ENCODE measurements around the gene CSF3.

CSF3 gene

DNA sequence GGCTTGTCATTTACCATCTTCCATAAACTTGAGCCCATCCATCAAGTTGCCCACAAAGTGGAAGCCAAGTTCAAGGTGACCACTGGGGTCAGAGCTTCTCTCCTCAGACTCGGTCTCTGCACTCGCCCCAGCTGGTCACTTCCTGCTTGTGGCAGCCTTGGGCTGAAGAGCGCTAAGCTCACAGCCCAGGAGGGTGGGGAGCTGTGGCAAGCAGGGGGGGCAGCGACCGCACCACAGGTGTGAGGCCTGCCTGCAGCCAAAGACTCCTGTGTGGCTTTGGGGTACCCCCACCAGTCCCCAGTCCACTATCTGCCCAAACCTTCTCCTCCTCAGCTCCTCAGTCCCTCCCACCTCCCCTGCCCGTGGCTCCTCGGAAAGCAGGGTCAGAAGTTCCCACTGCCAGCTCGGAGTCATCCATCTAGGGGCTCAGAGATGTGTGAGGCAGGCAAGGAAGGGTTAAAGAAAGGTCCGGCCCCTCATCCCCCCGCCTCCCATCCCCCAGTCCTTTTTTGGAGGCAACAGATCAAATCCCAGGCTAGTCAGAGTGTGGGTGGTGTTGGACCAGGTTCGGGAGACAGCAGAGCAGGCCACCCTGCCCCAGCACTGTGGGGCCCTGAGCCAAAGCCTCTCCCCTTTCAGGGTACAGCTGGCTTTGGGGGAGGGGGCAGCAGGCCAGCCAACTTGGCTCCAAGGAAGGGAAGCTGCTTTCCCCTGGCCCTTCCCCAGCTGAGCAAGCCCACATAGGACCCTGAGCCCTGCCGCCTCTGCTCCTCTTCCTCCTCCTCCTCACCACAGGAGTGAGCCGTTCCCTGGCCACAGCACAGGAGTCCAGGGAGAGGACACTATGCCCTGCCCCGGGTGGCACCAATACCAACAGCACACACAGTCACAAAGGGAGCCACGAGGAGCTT, 3.2 kb downstream of the CSF3 start:
- peak overlapping the region; percentile 87 for H3K9ac ChIP-seq (ENCODE audit: low read depth, low read length)
- H3K4me1 ChIP-seq (ENCODE audit: control insufficient read depth, insufficient read depth, low read length): peaks cover 97% of the 10 kb centered on the region
- H3K4me2 ChIP-seq (ENCODE audit: low read length): peak overlapping the region; percentile 94
- peak overlapping the region; percentile 72 for H3K4me3 ChIP-seq (ENCODE audit: low read length)
- no peaks in the 10 kb centered on the region for H3K27me3 ChIP-seq (ENCODE audit: control insufficient read depth, insufficient read depth, low read length)
- peaks cover 27% of the 10 kb centered on the region for H3K36me3 ChIP-seq (ENCODE audit: insufficient read depth, low read length)
- no peaks in the 10 kb centered on the region for H3K9me3 ChIP-seq (replicated peaks; ENCODE audit: low read length)

DNA sequence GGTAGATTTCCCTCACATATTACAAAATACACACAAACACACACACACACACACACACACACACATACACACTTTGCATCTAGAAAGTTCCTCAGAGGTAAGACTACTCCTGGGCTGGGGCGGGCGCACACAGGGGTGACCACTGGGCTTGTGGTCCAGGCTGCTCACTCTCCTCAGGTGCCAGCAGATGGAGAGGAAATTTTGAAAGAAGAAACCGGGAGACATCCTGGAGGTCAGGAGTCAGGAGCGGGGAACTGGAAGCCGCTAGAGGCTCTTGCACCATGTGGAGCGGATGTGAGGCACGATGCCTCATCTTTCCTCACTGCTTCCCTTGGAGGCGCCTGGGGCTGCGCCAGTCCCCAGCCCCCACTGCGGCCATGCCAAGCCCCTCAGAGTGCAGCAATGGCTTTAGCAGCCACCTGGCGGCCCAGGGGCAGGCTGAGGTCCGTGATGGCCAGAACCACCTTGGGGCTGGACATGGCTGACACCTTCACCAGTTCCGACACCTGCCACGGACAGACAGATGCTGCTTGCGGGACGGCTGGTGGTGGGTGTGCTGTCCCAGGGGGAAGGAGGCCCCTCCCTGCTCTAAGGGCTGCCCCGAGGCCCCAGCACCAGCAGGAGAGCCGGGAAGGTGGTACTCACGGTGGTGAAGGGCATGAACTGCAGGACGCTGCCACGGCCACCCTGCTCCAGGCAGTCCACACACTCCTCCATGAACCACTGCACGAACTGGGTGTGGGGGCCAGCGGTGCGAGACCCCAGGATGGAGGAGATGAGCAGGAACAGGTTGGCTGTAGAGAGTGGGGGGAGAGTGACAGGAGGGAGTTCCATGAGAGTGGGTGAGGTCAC, 4.1 kb downstream of the CSF3 start:
- H3K36me3 ChIP-seq (ENCODE audit: insufficient read depth, low read length): peaks cover 27% of the 10 kb centered on the region
- H3K4me3 ChIP-seq (ENCODE audit: low read length): peak overlapping the region; percentile 72
- peak overlapping the region; percentile 87 for H3K9ac ChIP-seq (ENCODE audit: low read depth, low read length)
- peak overlapping the region; percentile 94 for H3K4me2 ChIP-seq (ENCODE audit: low read length)
- H3K27me3 ChIP-seq (ENCODE audit: control insufficient read depth, insufficient read depth, low read length): no peaks in the 10 kb centered on the region
- no peaks in the 10 kb centered on the region for H3K9me3 ChIP-seq (replicated peaks; ENCODE audit: low read length)
- peaks cover 98% of the 10 kb centered on the region for H3K4me1 ChIP-seq (ENCODE audit: control insufficient read depth, insufficient read depth, low read length)

DNA sequence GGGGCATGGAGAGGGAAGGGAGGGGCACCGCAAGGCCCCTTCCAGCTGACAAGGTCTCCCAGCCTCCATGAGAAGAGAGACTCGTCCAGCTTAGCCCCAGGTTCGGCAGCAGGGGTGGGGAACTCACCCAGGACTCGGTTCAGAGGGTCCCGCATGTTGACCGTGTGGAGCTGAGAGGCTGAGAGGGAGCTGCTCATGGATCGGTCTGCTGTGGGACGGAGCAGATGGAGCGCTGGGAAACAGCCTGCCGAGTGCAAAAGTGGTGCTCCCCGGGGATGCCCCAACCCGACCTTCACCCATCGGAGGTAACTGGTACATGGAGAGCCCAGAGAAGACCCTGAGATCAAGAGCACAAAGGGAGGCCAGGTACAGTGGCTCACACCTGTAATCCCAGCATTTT, 4.9 kb downstream of the CSF3 start:
- peak overlapping the region; percentile 51 for H3K4me3 ChIP-seq (ENCODE audit: low read length)
- H3K36me3 ChIP-seq (ENCODE audit: insufficient read depth, low read length): peaks cover 30% of the 10 kb centered on the region

DNA sequence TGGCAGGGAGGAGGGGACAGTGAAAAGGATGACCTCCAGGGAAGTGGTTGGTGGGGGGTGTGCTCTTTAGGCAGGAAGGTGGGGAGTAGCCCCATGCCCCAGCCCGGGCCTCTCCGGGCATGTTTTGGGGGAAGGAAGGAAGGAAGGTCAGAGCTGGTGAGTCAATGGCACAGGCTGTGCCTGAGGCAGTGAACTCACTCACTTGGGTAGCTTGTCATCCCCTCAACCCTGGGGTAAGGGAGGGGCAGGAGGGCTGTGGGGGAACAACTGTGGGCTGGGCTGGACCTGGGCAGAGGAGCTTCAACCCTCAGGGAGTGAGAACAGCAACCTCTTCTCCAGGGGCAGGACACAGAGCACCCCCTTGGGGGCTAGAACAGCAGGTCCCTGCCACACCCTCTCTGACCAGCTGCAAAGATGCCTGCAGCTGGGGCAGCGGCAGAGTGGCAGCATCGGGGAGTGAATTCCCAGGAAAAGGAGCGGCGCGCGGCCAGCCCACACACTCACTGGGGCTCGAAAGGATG, 6.3 kb downstream of the CSF3 start:
- H3K4me3 ChIP-seq (ENCODE audit: low read length): peak overlapping the region; percentile 5
- H3K27me3 ChIP-seq (ENCODE audit: control insufficient read depth, insufficient read depth, low read length): no peaks in the 10 kb centered on the region
- peak overlapping the region; percentile 80 for H3K9ac ChIP-seq (ENCODE audit: low read depth, low read length)
- H3K4me1 ChIP-seq (ENCODE audit: control insufficient read depth, insufficient read depth, low read length): peaks cover 95% of the 10 kb centered on the region
- H3K9me3 ChIP-seq (replicated peaks; ENCODE audit: low read length): no peaks in the 10 kb centered on the region
- peaks cover 41% of the 10 kb centered on the region for H3K36me3 ChIP-seq (ENCODE audit: insufficient read depth, low read length)
- peak overlapping the region; percentile 94 for H3K4me2 ChIP-seq (ENCODE audit: low read length)

More for the DNA sequence above, 4.9 kb downstream of the CSF3 start:
- Histone ChIP-seq H3K9ac (ENCODE audit: low read depth, low read length) (peak overlapping the region; percentile 80), H3K9me3 (replicated peaks; ENCODE audit: low read length) (no peaks in the 10 kb centered on the region), H3K27me3 (ENCODE audit: control insufficient read depth, insufficient read depth, low read length) (no peaks in the 10 kb centered on the region), H3K4me1 (ENCODE audit: control insufficient read depth, insufficient read depth, low read length) (peaks cover 95% of the 10 kb centered on the region), H3K4me2 (ENCODE audit: low read length) (peak overlapping the region; percentile 94)

DNA sequence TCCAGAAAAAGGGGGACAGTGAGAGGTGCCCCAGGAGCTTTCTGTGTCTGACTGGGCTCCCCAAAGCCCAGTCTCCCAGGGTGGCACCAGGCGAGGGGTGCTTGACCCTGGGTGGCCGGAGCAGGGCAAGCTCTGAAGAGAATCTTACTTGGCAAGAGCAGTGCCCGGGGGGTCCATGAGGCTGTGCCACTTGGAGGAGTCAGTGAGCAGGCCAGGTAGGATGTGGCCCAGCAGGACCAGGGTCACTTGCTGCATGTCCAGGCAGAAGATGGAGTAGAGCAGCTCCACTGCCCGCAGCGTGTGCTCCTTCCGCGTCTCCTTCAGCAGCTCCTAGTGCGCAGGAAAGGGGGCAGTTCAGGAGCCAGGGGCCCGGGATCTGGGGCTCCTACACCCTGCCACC, 7.3 kb downstream of the CSF3 start:
- no peaks in the 10 kb centered on the region for H3K9me3 ChIP-seq (replicated peaks; ENCODE audit: low read length)
- H3K9ac ChIP-seq (ENCODE audit: low read depth, low read length): peak overlapping the region; percentile 61
- H3K4me2 ChIP-seq (ENCODE audit: low read length): peak overlapping the region; percentile 94
- H3K36me3 ChIP-seq (ENCODE audit: insufficient read depth, low read length): peaks cover 36% of the 10 kb centered on the region
- H3K4me1 ChIP-seq (ENCODE audit: control insufficient read depth, insufficient read depth, low read length): peaks cover 94% of the 10 kb centered on the region
- H3K27me3 ChIP-seq (ENCODE audit: control insufficient read depth, insufficient read depth, low read length): no peaks in the 10 kb centered on the region
- no peak overlapping the region for H3K4me3 ChIP-seq (ENCODE audit: low read length)

DNA sequence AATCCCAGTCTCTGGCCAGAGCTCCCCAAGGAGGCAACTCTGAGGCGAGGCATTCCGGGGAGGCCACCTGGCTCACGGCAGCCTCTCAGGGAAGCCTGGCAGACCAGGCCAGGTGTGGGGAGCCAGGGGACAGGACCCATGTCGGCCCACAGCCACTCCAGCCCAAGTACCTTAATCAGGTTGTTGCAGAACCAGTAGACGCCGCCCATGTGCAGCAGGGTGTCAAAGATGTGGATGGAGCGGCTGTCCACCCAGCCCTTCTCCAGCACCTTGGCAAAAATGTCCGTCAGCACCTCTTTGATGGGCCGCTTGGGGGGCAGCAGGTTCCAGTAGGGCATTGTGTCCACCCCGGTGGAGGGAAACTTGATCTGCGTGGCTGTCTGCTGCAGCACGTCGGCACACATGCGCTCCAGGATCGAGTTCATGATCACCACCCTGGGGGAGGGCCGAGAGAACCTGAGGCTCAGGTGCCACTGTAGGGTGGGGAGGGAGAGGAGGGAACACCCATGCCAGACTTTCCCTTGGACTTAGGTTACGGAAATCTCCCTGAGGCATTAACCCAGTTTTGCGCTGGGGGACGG, 7.8 kb downstream of the CSF3 start:
- peaks cover 88% of the 10 kb centered on the region for H3K4me1 ChIP-seq (ENCODE audit: control insufficient read depth, insufficient read depth, low read length)
- H3K9ac ChIP-seq (ENCODE audit: low read depth, low read length): no peak overlapping the region
- no peaks in the 10 kb centered on the region for H3K27me3 ChIP-seq (ENCODE audit: control insufficient read depth, insufficient read depth, low read length)
- H3K4me2 ChIP-seq (ENCODE audit: low read length): no peak overlapping the region
- H3K4me3 ChIP-seq (ENCODE audit: low read length): no peak overlapping the region
- H3K9me3 ChIP-seq (replicated peaks; ENCODE audit: low read length): no peaks in the 10 kb centered on the region
- H3K36me3 ChIP-seq (ENCODE audit: insufficient read depth, low read length): peaks cover 36% of the 10 kb centered on the region

DNA sequence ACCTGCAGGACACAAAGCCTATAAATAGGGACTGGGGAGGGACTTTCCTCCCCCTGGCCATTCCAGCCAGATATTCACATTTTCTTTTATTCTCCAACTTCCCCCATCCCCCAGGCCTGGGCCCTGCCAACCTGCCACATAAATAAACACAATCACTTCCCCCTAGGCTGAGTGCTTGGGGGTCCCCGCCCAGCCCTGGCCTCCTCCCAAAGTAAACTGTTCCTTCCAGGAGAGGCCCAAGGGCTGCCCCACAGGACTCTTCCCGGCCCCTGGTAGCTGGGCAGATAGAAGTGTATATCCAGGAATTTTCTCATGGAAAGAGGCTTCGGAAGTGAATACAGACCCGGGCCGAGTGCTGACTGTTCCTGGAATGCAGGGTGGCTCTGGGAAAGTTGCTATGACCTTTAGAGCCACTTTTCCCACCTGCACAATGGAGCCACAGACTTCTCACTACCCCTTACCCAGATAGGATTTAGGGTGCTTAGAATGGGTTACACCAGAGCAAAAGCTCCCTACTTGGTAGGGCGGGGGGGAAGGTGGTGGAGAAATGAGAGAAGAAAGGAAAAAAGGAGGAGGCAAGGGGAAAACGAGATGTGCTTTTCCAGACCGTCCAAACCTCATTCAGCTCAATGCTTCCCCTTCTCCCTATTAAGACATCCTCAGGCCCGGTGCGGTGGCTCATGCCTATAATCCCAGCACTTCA, 8.5 kb downstream of the CSF3 start:
- Histone ChIP-seq H3K27me3 (ENCODE audit: control insufficient read depth, insufficient read depth, low read length) (no peaks in the 10 kb centered on the region), H3K4me2 (ENCODE audit: low read length) (no peak overlapping the region), H3K9ac (ENCODE audit: low read depth, low read length) (no peak overlapping the region), H3K4me3 (ENCODE audit: low read length) (no peak overlapping the region), H3K9me3 (replicated peaks; ENCODE audit: low read length) (no peaks in the 10 kb centered on the region), H3K4me1 (ENCODE audit: control insufficient read depth, insufficient read depth, low read length) (peaks cover 81% of the 10 kb centered on the region), H3K36me3 (ENCODE audit: insufficient read depth, low read length) (peaks cover 41% of the 10 kb centered on the region)

DNA sequence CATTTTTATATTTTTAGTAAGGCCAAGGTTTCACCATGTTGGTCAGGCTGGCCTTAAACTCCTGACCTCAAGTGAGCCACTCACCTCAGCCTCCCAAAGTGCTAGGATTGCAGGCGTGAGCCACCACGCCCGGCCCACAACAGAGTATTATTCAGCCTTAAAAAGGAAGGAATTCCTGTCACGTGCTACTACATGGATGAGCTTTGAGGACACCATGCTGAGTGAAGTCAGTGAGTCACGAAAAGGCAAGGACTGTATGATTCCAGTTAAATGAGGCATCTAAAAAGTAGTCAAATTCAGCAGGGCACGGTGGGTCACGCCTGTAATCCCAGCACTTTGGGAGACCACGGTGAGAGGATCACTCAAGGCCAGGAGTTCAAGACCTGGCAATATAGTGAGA, 9.7 kb downstream of the CSF3 start:
- H3K36me3 ChIP-seq (ENCODE audit: insufficient read depth, low read length): peaks cover 48% of the 10 kb centered on the region
- H3K9me3 ChIP-seq (replicated peaks; ENCODE audit: low read length): no peaks in the 10 kb centered on the region
- H3K4me2 ChIP-seq (ENCODE audit: low read length): no peak overlapping the region
- H3K4me1 ChIP-seq (ENCODE audit: control insufficient read depth, insufficient read depth, low read length): peaks cover 71% of the 10 kb centered on the region
- no peaks in the 10 kb centered on the region for H3K27me3 ChIP-seq (ENCODE audit: control insufficient read depth, insufficient read depth, low read length)
- peak overlapping the region; percentile 14 for H3K9ac ChIP-seq (ENCODE audit: low read depth, low read length)
- no peak overlapping the region for H3K4me3 ChIP-seq (ENCODE audit: low read length)

DNA sequence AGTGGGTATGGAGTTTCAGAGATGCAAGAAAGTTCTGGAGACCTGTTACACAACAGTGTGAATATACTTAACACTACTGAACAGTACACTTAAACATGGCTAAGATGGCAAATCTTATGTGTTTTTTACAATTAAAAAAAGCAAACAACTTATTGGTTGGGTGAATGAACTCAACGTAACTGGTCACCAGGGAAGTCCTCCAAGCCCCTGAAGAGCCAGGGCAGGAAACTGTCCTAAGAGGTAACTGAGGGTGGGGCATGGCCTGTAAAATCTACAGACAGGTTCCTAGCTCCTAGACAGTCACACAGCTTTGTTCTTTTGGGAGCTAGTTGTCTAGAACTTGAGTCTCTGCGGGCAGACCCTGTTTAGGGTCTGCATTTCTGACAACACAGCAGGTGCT, 10.3 kb downstream of the CSF3 start:
- Histone ChIP-seq H3K4me3 (ENCODE audit: low read length) (no peak overlapping the region), H3K36me3 (ENCODE audit: insufficient read depth, low read length) (peaks cover 43% of the 10 kb centered on the region), H3K9me3 (replicated peaks; ENCODE audit: low read length) (no peaks in the 10 kb centered on the region), H3K4me1 (ENCODE audit: control insufficient read depth, insufficient read depth, low read length) (peaks cover 64% of the 10 kb centered on the region), H3K4me2 (ENCODE audit: low read length) (no peak overlapping the region), H3K27me3 (ENCODE audit: control insufficient read depth, insufficient read depth, low read length) (no peaks in the 10 kb centered on the region), H3K9ac (ENCODE audit: low read depth, low read length) (peak overlapping the region; percentile 14)

DNA sequence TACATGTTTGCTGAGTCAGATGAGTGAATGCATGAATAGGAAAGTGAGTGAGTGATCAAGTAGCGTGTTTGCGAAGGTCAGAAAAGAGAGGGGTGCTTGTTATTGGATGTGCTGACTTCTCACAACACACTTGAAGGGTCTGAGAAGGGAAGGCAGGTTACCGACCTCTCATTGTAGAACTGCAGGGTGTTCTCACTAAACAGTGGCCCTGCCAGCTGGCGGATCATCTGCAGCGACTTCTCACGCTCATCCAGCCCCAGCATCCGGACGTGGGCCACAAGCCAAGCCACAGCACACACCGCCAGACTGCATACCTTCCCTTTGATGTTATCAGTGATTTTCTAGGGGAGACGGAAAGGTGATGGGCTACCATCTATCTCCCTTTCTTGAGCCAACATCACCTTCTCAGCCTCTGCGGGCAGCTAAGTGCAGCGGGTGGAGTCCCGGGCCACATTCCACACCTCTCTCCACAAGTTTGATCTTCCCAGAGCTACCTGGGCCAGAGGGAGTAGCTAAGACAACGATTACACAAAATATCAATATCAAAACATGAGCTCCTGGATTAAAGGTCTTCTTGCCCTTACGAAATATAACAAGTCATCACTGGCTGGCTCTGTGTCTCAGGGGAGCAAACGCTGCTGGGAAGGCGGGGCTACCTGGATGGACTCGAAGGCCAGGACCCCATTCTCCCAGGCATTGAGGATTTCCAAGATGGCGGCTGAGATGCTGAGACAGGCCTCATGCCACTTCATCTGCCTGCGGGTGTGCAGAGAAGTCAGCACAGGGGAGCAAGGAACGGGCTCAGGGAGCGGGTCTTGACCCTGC, 11.0 kb downstream of the CSF3 start:
- Histone ChIP-seq H3K4me3 (ENCODE audit: low read length) (no peak overlapping the region), H3K36me3 (ENCODE audit: insufficient read depth, low read length) (peaks cover 47% of the 10 kb centered on the region)

More for the DNA sequence above, 11.0 kb downstream of the CSF3 start:
- peaks cover 58% of the 10 kb centered on the region for H3K4me1 ChIP-seq (ENCODE audit: control insufficient read depth, insufficient read depth, low read length)
- H3K9me3 ChIP-seq (replicated peaks; ENCODE audit: low read length): no peaks in the 10 kb centered on the region
- H3K9ac ChIP-seq (ENCODE audit: low read depth, low read length): no peak overlapping the region
- H3K4me2 ChIP-seq (ENCODE audit: low read length): no peak overlapping the region
- H3K27me3 ChIP-seq (ENCODE audit: control insufficient read depth, insufficient read depth, low read length): no peaks in the 10 kb centered on the region

Measured in skeletal muscle satellite cell (primary cell).